GM21515 (cell line): ENCODE measurements around the gene RAD51B.
"Not testable (repeated sequence)": the region's sequence is repeated elsewhere in the genome, so short reads cannot be mapped to it uniquely, and the experiment has no call there.

Experiments used
- ATAC-seq: cut with Tn5 transposase; IDR thresholded peaks from one replicate; pipeline ENCODE4 v1.9.1; 2021; ENCODE audit not compliant: unreplicated experiment

RAD51B gene

GRCh38 chr14:68062651-68063050, 243.1 kb downstream of the RAD51B start:
- no peak for ATAC-seq

GRCh38 chr14:68065322-68065721, 245.7 kb downstream of the RAD51B start:
- ATAC-seq = no peak

DNA sequence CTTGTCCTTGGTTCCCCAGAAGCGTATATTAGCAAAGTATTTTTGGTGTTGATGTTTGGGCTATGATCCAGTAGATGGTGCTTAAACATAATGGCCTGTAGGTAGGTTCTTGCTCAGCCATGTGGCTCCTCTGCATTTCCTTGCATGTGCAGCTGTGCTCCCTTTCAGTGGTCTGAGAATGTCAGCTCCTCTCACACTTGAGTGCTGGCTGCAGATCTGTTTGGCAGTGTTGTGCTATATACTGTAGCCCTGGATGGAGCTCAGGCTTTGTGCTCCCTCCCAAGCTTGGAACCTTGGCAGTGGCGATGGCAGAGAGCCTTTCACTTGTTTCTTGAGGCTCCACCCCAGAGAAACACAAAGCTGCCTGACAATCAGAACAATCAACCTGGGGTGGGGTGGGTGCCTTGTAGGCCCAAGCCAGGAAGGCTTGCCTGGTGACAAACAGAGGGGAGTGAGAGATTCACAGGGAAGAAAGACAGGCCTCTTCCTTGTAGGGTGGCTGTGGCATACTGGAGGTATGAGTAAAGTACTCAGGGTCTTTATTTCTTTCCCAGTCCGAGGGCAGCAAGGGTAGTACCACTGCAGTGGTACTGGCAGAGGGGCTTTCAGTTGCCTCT, 255.3 kb downstream of the RAD51B start:
- no peak for ATAC-seq

GRCh38 chr14:68075382-68076029, 255.9 kb downstream of the RAD51B start:
- ATAC-seq = no peak

DNA sequence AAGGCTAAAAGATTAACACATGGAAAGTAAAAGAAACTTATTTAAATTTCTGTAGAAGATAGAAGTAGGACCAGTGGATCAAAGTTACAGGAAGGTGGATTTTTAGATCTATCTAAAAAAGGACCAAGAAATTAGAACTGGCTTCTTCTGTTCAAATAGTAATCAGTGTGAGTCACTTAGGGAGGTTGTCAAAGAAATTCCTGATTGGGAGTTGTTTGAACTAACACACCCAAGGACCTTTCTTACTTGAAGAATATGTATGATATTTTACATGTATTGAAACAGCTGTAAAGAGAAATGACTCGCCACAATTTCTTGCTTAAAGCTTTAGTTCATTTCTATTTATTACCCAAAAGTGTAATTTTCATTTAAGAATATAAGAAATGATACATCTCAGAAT, 256.9 kb downstream of the RAD51B start:
- ATAC-seq = no peak

GRCh38 chr14:68079941-68080697, 260.5 kb downstream of the RAD51B start:
- no peak for ATAC-seq

DNA sequence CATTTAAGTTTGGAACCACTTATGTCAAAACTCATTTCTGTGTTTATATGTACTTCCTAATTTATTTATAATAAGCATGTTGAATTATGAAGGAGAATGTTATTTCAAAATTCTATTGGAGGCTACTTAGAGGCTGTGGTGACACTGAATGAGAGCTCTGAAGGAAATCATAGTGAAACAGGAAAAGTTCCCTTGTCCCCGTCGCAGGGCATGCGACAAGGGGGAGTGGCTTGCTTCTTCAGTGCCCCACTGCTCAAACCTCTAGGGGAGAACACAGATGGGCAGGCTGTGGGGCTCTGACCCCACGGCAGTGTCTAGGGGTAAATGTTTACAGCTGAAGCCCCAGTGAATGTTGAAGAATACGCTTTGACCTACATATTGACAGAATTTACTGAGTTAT, 261.9 kb downstream of the RAD51B start:
- no peak for ATAC-seq

DNA sequence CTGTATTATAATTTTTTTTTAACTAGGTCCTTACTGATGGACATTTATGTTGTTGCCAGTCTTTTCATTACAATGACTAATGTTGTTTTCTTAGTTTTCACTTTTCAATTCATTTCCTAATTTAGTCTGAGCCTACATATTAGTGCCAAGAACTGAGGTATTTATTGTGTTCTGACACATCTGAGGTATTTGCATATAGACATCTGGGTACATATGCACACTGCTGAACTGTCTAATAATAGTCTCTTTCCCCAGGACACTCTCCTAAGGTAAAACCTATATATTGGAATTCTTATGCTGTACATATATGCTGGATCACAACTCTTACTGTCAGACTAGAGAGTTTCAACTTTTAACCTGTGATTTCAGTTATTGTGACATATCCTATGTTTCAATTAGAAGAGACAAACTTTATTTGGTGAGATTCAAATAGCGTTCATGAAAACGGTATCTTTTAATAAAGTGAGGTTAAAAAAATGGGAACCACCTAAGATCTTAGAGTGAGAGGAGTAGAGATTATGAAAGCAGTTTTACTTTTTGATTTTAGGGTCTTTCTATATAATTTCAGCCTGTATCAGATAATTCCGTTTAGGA, 263.2 kb downstream of the RAD51B start:
- ATAC-seq = no peak

- no peak for ATAC-seq
These were observed 264.7 kb downstream of the RAD51B start for GRCh38 chr14:68084256-68084655.

GRCh38 chr14:68085742-68086141, 266.2 kb downstream of the RAD51B start:
- ATAC-seq = no peak

GRCh38 chr14:68088451-68088854, 268.9 kb downstream of the RAD51B start:
- no peak for ATAC-seq

DNA sequence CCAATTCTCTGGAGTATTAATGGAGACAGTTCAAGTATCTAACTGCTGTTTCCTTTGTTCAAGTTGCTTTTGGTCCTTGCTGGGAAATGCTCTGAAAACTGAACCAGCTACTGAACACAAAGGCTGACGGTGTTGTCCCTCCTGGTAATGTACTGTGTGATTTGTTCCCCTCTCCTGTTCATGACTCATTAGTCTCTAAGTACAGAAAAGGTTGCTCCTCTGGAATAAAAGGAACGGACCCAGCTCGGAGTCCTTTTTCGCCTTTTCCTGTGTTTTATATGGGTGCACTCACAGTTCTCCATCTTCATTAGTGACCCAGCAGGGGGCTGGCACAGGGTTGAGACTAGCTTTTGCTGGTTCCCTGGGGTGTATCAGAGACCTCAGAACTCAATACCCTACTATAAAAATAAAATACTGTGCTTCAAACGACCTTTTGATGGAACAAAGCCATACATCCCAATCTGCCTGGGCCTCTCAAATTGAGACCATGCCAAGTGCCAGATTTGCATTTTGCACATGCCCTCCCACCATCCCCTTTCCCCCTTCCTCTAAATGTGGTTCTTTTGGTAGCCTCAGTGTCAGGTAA, 269.7 kb downstream of the RAD51B start:
- ATAC-seq = no peak

- no peak for ATAC-seq
These were observed 274.6 kb downstream of the RAD51B start for GRCh38 chr14:68094158-68094557.

DNA sequence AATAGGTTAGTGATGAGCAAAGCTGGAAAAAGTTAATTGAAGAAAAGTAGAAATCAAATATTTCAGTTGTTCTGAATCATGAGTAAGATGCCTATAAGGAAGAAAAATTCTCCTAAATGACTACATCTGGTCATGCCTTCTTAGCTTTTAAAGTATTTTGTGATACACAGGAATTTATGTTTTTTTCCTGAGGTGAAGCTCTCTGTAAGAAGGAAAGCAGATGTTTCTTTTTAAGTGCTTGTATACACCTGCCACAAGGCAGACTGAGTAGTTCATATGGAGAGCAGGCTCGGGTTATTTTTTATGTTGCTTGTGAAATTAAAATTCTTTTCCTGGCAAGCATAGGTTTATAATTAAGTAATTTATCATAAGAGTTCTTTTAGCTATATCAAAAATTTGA, 275.2 kb downstream of the RAD51B start:
- ATAC-seq = no peak

DNA sequence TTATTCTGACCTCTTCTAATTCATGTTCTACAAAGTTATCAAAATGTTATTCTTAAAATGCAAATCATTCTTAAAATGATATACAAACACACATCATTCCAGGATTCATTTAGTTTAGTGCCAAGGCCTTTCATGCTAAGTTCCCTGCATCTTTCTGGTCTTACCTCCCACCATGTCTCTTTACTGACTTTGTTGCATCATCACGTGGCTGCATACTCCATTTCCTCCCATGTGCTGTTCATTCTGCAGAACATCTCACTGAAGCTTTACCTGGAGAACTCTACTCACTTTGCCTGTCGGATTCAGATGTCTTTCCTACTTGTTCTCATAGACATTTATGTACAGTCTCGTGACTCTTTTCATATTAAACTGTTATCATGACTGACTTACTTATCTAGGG, 278.1 kb downstream of the RAD51B start:
- no peak for ATAC-seq

- ATAC-seq = no peak
These were observed 279.3 kb downstream of the RAD51B start for GRCh38 chr14:68098834-68099233.

DNA sequence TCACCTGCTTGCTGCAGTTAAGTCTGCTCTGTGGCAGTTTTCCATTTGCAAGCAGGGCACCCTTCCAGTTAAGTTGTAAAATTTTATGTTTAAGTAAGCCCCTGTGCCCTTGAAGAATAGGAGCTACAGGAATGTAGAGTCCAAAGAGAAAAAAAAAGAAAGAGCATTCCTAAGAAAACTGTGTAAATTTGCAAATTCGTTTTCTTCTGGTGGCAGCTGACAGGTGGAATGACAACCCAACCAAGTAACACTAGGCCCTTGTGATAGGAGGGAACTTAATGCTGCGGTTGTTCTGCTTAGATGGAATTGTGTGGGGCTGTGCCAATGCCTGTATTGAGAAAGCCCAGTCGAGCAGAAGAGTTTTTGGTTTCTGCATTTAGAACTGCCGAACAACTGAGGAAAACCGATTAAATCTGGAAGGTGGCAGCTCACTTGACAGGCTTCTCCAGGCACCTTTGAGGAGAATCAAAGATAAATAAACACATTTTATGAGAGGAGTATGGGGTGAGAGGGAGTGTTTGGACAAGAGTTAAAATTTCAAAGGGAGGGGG, 280.0 kb downstream of the RAD51B start:
- ATAC-seq = no peak

GRCh38 chr14:68101715-68102301, 282.2 kb downstream of the RAD51B start:
- ATAC-seq = not testable (repeated sequence)

GRCh38 chr14:68103853-68104252, 284.3 kb downstream of the RAD51B start:
- ATAC-seq = no peak

DNA sequence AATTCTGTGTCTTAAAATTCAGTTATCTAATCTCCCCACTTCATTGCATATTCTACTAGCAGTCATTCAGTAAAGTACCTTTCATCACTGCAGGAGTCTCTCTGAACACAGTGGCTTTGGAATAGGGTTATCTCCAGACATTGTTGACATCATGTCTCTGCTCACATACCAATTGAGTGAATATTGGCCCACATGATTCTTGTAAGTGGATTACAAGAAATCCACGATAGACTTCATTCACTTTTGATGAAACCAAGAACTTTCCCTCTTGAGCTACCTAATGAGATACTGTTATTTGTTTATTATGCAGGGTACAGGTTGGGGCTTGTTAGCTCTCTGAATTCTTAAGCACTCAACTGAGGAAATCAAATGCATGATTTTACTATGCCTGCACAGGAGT, 284.9 kb downstream of the RAD51B start:
- no peak for ATAC-seq

- ATAC-seq = no peak
These were observed 286.2 kb downstream of the RAD51B start for GRCh38 chr14:68105816-68106215.
